Epidermal melanocyte (primary cell): ENCODE data around the gene TACC2.
A peak's percentile ranks its signal among the peaks of the same experiment; 100 is the strongest.

Experiments
- DNase-seq: peaks from one replicate; pipeline ENCODE4 v3.0.0; 2011; ENCODE audit warnings: low spot score; ENCODE audit not compliant: insufficient read length

Gene TACC2

DNA sequence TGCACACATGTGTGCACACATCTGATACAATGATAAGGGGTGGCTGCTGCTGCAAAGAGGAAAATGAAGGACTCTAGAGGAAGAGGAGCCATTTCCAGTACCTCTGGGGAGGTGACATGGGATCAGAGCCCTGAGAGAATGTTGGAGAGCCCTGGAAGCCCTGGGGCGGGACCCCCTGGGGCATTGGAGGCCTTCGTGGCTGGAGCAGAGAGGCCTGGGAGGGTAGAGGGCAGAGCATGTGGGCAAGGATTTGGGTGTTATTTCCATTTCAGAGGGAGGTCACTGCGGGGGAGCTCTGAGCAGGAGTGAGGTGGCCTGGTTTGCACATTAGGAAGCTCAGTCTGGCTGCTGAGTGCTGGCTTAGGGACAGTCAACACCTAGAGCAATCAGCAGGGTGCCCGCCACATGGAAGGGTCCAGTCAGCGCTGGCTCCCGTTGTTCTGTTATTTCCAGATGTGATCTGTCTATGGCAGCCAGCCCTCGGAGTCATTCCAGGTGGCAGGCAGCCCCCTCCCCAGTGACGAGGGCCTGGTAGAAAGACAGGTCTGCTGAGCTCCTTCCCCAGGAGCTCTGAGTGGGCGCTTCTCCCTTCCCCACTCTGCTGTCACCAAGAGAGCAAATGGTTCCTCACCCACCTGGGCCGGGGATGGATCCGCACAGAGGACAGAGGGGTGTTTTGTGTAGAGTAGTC lies 258.0 kb downstream of the TACC2 start:
- DNase-seq: no peak

DNA sequence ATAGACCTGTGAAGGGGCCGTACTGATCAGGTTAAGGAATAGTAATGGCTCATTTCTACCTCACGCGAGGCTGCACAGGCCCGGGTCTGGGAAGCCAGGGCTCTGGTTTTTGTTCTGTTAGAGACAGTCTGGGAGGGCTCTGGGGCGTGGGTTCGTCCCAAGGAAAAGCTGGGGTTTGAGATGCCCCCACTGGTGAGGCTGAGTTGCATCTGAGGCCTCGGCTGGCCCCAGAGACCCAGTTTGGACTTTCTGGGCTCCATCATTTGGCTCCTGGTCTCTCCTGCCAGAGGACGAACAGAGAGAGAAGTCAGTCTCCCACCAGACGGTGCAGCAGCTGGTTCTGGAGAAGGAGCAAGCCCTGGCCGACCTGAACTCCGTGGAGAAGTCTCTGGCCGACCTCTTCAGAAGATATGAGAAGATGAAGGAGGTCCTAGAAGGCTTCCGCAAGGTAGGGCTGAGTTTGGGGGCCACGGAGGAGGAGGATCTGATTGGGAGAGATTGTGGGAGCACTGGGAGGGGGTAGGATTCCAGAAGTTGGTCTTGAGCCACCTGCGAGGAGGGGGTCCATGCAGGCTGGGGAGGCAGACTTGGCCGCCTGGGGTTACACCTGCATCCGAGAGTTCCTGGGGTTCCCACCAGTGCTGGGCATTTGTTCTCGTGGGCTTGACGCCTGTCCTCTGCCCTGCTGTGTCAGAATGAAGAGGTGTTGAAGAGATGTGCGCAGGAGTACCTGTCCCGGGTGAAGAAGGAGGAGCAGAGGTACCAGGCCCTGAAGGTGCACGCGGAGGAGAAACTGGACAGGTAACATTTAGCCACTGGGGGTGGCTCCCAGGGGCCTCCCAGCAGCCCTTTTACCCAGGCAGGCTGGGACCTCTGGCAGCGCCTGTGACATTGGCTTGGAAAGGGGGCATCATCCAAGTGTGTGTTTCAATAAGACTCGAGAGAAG lies 259.7 kb downstream of the TACC2 start:
- no peak for DNase-seq

GRCh38 chr10:122249303-122249850 lies 260.4 kb downstream of the TACC2 start:
- DNase-seq: no peak

GRCh38 chr10:122249991-122250750 lies 261.2 kb downstream of the TACC2 start:
- no peak for DNase-seq

DNA sequence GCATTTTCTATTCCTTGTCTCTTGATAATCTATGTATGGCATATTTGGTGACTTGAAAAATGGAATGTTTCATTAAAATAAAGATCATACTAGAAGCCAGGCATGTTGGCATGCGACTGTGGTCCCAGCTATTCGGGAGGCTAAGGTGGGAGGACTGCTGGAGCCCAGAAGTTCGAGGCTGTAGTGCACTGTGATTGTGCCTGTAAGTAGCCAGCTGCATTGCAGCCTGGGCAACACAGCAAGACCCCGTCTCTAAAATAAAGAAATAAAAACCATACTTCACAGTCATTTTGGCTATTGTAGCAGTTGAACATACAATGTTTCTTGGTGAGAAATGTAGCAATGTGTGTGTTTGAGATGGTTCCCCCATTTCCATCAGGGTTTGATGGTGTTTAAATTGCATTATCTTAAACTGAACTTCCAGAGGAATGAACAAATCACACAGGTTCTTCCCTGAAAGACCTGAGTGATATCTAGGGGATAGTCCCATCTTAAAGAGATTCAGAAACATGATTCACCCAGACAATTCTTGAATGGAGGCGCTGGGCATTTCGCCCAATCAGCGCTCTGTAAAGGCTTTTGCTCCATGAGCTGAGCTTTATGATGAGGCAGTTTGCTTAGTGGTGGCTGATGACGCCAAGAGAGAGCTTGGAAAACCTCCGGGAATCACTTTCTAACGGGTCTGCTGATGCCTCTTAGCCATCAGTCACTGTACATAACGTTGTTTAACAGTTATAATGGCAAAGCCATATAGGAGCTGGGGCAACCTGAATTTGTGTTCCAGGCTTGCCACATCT lies 262.7 kb downstream of the TACC2 start:
- DNase-seq: no peak

GRCh38 chr10:122252805-122253204 lies 263.8 kb downstream of the TACC2 start:
- no peak for DNase-seq

DNA sequence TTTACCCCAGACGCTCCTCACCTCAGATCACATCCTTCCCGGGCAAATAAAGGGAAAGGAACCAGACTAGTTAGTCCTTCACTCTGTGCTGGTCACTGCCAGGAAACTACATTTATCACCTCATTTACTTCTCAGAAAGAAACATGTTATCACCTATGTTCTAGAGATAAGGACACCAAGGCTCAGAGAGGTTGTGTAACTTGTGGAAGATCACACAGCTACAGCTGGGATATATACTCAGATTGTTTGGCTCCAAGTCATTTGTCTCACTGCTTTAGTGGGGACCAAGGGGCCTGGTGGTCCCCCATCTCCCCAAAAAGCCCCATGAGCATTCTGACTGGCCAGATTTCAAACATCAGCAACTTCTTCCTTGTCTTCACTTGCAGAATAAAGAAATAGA lies 264.6 kb downstream of the TACC2 start:
- DNase-seq: no peak

DNA sequence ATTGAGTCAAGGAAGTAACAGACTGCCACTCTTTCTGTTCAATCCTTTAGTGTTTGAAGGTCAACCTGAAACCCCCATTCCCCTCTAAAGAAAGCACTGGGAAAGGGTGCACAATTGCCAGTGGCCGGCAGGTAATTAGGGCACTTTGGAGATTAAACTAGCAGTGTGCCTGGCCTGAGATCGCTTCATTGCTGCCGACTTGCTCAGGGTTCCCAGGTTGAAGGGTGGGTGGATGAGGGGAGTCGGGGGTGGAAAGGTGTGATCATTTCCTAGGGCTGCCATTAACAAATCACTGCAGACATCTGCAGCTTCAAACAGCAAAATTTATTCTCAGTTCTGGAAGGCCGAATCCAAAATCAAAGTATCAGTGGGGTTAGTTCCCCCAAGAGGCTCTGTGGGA lies 265.9 kb downstream of the TACC2 start:
- no peak for DNase-seq

DNA sequence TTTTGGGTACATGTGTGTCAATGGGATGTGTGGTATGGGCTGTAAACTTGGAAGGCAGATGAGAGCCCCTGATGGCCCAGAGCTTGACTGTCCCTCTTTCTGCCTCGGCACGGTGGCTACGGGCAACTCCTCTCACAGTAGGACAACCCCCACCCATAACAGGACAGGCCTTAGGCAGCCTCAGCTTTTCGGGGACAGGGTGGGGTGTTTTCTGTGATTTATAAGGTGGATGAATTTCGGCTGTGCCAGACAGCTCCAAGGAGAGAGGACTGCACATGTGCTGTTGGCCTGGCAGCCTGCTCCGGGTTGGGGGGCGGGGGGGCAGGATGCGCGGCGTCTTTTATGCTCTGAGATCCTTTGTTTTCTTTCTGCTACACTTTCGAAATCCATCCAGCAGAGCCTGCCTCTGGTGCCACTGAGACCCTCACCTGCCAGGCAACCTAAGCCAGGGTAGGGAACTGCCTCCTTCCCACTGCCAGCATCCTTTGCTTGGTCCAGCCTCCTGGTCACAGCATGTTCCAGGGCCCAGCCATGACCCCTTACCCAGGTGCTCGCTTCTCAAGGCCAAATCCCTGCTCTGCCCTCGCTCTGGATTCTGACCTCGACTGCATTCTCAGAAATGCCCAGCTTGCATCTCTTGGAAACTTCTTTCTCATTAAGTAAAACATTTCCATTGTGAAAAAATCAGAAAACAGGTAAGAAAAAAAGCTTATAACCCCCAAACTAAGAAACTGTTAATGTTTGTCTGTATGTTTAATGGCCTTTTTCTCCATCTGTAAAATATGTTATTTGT lies 266.7 kb downstream of the TACC2 start:
- DNase-seq: no peak

DNA sequence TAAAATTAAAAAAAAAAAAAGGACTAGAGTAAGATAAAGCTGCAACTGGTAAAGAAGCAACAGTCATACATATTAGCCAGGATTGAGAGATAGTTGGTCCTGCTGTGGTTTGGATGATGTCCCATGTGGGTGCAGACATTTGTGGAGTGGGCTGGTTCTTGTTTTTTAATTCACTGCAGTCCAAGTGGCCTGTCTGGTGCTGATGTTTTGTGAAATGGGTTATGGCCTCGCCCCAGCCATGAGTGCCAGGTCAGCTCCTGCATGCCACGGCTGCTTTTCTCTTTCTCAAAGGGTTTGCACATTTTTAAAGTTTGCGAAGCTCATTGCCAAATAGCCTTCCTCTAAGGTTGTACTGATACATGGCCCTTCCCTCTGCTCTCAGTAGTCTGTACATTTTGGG lies 268.1 kb downstream of the TACC2 start:
- DNase-seq: no peak

DNA sequence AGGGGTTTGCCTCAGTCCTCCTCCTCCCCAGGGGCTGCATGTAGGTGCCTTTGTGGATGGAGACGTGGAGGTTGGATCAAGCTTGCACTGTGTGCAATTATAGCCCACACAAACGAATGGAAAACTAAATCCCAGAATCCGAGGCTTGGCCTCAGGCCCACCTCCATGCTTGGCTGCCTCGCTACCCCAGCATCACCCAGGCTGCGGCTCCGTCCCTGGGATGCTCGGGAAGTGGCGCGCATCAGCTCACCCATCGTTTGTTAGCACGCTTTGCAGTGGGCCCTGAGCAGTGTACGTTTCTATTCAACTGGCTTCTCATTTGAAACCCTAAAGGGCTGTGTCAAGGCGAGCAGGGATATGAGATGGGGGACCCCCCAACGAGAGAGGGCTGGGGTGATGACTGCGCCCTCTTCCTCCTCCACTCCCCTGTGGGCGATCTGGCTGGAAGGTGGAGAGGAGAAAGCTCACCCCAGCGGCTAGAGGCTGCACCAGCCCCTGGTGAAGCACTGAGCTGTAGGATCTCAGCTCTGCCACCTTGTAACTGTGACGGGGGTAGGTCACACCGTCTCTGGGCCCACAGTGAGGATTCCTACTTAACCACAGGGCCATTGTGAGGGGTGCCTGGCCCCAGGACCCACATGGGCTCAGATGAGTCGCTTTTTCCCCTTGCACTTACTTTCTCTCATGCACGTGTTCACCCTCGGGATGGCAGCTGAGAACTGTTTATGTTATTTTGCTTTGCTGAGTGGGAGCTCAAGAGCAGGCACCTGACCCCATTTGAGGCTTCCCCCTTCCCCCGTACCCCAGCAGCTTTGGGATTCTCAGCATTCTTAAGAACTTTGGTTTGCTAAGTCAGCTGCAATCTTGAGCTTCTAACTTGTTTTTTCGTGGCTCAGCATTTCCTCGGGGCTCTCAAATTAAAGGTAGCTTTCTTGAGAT lies 269.4 kb downstream of the TACC2 start:
- DNase-seq: no peak

GRCh38 chr10:122259075-122259466 lies 270.1 kb downstream of the TACC2 start:
- no peak for DNase-seq

DNA sequence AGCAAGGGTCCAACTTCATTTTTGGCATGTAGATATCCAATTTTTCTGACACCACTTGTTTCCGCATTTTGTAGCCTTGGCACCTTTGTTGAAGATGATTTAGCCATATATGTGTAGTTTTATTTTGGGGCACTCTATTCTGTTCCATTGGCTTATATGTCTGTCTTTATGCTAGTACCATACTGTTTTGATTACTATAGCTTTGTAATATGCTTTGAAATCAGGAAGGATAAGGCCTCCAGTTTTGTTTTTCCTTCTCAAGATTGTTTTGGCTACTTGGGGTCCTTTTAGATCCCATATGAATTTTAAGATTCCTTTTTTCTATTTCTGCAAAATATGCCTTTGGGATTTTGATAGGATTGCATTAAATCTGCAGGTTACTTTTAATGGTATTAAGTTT lies 272.6 kb downstream of the TACC2 start:
- no peak for DNase-seq

DNA sequence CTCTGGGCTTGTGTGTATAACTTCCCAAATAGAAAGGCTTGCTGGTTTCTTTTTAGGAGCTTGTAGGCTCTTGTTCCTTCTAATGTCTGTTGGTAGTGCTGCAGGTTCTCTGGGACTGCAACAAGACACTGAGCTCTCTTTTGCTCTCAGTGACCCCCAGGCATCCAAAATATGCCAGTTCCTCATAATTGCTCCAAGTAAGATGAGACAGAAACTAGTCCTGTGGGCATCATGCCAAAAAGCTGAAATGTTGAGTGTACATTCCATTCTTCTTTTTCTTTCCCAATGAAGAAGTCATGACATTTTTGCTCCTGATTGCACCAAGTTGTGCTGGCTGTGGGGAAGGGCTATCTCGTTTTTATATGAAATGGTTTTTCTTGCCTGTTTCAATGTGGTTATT lies 275.0 kb downstream of the TACC2 start:
- peak; percentile 43 for DNase-seq

DNA sequence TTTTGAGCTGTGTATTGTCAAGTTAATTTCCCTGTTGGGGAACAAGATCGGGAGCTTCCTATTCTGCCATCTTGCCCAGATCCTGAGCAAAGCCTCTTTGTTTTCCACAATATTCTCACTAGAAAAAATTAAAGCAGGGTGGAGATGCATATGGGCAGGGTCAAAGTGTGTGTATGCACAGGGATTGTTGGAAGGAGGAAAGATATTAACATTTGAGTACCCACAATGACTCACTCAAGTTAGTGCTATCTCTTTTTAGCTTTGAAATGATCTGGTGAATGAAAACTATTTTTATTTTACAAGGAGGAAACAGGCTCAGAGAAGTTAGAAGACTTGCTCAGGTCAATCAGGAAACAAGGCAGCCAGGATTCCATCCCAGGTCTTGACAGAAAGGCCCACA lies 275.5 kb downstream of the TACC2 start:
- no peak for DNase-seq

GRCh38 chr10:122264931-122265330 lies 276.0 kb downstream of the TACC2 start:
- no peak for DNase-seq

DNA sequence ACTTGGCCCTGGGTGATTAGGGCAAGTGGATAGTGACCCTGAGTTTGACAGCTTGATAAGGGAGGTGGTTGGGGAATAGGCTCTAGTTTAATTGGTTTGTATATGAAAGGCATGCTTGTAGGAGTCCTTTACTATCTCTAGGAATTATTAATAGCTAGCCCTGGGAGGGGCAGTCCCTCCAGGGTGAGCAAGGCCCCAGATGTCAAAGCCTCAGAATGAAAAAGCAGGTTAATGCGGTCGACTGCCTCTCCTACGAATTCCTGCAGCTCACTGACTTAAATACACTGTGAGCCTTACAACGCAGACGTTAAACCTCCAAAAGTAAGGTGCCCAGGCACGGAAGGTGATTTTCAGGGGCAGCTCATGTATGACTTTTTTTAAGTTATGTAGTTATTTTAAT lies 276.9 kb downstream of the TACC2 start:
- DNase-seq: no peak

GRCh38 chr10:122267849-122268737 lies 279.1 kb downstream of the TACC2 start:
- peak; percentile 37 for DNase-seq
